Nephron progenitor cell (in vitro differentiated cells): ENCODE results near the gene ATP9B.
A peak's percentile ranks its signal among the peaks of the same experiment; 100 is the strongest.
"Not testable (repeated sequence)": the region's sequence is repeated elsewhere in the genome, so short reads cannot be mapped to it uniquely, and the experiment has no call there.

ENCODE experiments used
- DNase-seq: peaks from one replicate; pipeline ENCODE4 v3.0.0; 2021
- H3K27ac Mint-ChIP-seq: 2 replicates; pipeline ENCODE4 v1.8.0; 2021; ENCODE audit warnings: mild to moderate bottlenecking, moderate library complexity, mixed read lengths
- H3K27me3 Mint-ChIP-seq: 2 replicates; pipeline ENCODE4 v1.8.0; 2021; ENCODE audit warnings: mild to moderate bottlenecking, low read depth, mixed read lengths; ENCODE audit not compliant: poor library complexity
- H3K36me3 Mint-ChIP-seq: 2 replicates; pipeline ENCODE4 v1.8.0; 2021; ENCODE audit warnings: low read depth, mixed read lengths
- H3K4me1 Mint-ChIP-seq: 2 replicates; pipeline ENCODE4 v1.8.0; 2021; ENCODE audit warnings: mixed read lengths
- H3K4me3 Mint-ChIP-seq: 2 replicates; pipeline ENCODE4 v1.8.0; 2021; ENCODE audit warnings: mild to moderate bottlenecking, moderate library complexity, mixed read lengths
- H3K9me3 Mint-ChIP-seq: 2 replicates; pipeline ENCODE4 v1.8.0; 2021; ENCODE audit warnings: mild to moderate bottlenecking, moderate library complexity, mixed read lengths
- CTCF ChIP-seq: fragments of 200-600 bp; sonication (generic); IDR thresholded peaks from 2 replicates; pipeline ENCODE4 v1.5.0; 2021; ENCODE audit warnings: antibody characterized with exemption

ATP9B gene

GRCh38 chr18:79259218-79259617 lies 190.0 kb downstream of the ATP9B start:
- TF ChIP-seq CTCF = no peak
- H3K4me3 Mint-ChIP-seq = no peak overlapping the region
- H3K4me1 Mint-ChIP-seq = peaks cover 6% of the 10 kb centered on the region
- DNase-seq = no peak
- peaks cover 2% of the 10 kb centered on the region for H3K27me3 Mint-ChIP-seq
- H3K9me3 Mint-ChIP-seq = no peaks in the 10 kb centered on the region
- peaks cover 19% of the 10 kb centered on the region for H3K36me3 Mint-ChIP-seq
- H3K27ac Mint-ChIP-seq = no peak overlapping the region

GRCh38 chr18:79260023-79260422 lies 190.8 kb downstream of the ATP9B start:
- H3K4me3 Mint-ChIP-seq = no peak overlapping the region
- peaks cover 25% of the 10 kb centered on the region for H3K36me3 Mint-ChIP-seq
- H3K9me3 Mint-ChIP-seq = peaks cover 4% of the 10 kb centered on the region
- no peak for TF ChIP-seq CTCF
- no peaks in the 10 kb centered on the region for H3K27me3 Mint-ChIP-seq
- H3K4me1 Mint-ChIP-seq = peaks cover 6% of the 10 kb centered on the region
- no peak overlapping the region for H3K27ac Mint-ChIP-seq
- no peak for DNase-seq

GRCh38 chr18:79260510-79260909 lies 191.3 kb downstream of the ATP9B start:
- Mint-ChIP-seq H3K27ac (no peak overlapping the region), H3K4me3 (no peak overlapping the region), H3K27me3 (no peaks in the 10 kb centered on the region), H3K4me1 (peaks cover 6% of the 10 kb centered on the region), H3K36me3 (peaks cover 30% of the 10 kb centered on the region), H3K9me3 (peaks cover 8% of the 10 kb centered on the region)
- no peak for TF ChIP-seq CTCF
- DNase-seq = no peak

GRCh38 chr18:79265068-79265467 lies 195.9 kb downstream of the ATP9B start:
- H3K9me3 Mint-ChIP-seq = peaks cover 14% of the 10 kb centered on the region
- H3K36me3 Mint-ChIP-seq = peaks cover 45% of the 10 kb centered on the region
- H3K4me1 Mint-ChIP-seq, H3K27me3 Mint-ChIP-seq, DNase-seq, H3K4me3 Mint-ChIP-seq: not testable (repeated sequence)
- H3K27ac Mint-ChIP-seq = peak overlapping the region; percentile 58

GRCh38 chr18:79271812-79272211 lies 202.6 kb downstream of the ATP9B start:
- not testable (repeated sequence) for DNase-seq, H3K4me3 Mint-ChIP-seq, H3K27me3 Mint-ChIP-seq, H3K27ac Mint-ChIP-seq, H3K9me3 Mint-ChIP-seq
- Mint-ChIP-seq H3K36me3 (peaks cover 40% of the 10 kb centered on the region), H3K4me1 (peaks cover 11% of the 10 kb centered on the region)

GRCh38 chr18:79272916-79273315 lies 203.7 kb downstream of the ATP9B start:
- H3K9me3 Mint-ChIP-seq = peaks cover 4% of the 10 kb centered on the region
- no peak overlapping the region for H3K27ac Mint-ChIP-seq
- H3K4me3 Mint-ChIP-seq = no peak overlapping the region
- peaks cover 40% of the 10 kb centered on the region for H3K36me3 Mint-ChIP-seq
- peaks cover 11% of the 10 kb centered on the region for H3K4me1 Mint-ChIP-seq
- no peaks in the 10 kb centered on the region for H3K27me3 Mint-ChIP-seq
- no peak for DNase-seq
- no peak for TF ChIP-seq CTCF

GRCh38 chr18:79274823-79275222 lies 205.6 kb downstream of the ATP9B start:
- Mint-ChIP-seq H3K36me3 (peaks cover 30% of the 10 kb centered on the region), H3K27me3 (no peaks in the 10 kb centered on the region), H3K9me3 (peaks cover 4% of the 10 kb centered on the region), H3K27ac (no peak overlapping the region), H3K4me1 (peaks cover 11% of the 10 kb centered on the region), H3K4me3 (no peak overlapping the region)
- DNase-seq = no peak
- no peak for TF ChIP-seq CTCF
